ENCODE data around the gene BAIAP2L2.

The BAIAP2L2 gene

DNA sequence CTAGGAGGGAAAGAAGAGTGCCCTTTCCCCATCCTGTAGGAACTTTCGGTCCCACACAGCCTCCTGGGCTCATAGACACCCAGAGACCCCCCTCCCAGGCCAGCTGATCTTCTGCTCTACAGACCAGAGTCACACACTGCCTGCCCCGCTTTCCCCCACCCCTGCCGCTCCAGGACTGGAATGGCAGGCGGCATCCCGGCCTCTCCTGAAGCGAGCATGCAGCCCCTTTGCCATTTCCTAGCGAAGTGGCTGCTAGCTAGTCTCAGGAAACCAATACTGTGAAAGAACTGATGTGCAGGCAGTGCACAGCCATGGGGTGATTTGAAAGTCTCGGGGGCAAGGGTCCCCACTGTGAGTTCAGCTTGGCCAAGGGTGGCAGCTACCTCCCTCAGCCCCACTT lies 44.9 kb downstream of the BAIAP2L2 start:
- DNase-seq (ENCODE audit: extremely low read depth, low read depth), result no peak
- TF ChIP-seq, protein P1, sequence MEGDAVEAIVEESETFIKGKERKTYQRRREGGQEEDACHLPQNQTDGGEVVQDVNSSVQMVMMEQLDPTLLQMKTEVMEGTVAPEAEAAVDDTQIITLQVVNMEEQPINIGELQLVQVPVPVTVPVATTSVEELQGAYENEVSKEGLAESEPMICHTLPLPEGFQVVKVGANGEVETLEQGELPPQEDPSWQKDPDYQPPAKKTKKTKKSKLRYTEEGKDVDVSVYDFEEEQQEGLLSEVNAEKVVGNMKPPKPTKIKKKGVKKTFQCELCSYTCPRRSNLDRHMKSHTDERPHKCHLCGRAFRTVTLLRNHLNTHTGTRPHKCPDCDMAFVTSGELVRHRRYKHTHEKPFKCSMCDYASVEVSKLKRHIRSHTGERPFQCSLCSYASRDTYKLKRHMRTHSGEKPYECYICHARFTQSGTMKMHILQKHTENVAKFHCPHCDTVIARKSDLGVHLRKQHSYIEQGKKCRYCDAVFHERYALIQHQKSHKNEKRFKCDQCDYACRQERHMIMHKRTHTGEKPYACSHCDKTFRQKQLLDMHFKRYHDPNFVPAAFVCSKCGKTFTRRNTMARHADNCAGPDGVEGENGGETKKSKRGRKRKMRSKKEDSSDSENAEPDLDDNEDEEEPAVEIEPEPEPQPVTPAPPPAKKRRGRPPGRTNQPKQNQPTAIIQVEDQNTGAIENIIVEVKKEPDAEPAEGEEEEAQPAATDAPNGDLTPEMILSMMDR (IDR thresholded peaks at IDR 0.05; ENCODE audit: low read depth, low read length, missing control alignments), result no peak

DNA sequence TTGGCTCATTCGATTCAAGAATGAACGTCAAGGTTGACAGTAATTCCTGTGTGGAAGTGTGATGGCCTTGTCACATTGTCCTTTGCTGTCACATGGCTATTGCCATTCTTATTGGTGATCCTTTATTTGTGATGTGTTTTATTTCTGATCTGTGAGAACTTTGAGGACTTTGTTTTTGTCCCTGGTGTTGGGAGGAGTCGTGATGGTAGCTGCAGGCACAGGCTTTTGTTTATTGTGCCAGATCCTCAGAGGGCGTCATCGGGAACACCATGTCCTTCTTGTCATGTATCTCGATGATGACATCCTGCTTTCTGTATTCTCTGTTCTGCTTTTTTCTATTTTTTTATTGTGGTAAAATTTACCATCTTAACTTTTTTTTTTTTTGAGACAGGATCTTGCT lies 47.7 kb downstream of the BAIAP2L2 start:
- TF ChIP-seq, protein P1 (IDR thresholded peaks at IDR 0.05; ENCODE audit: low read depth, low read length, missing control alignments), result no peak
- DNase-seq (ENCODE audit: extremely low read depth, low read depth), result no peak
- no peak overlapping the region for H3K4me3 ChIP-seq (replicated peaks; ENCODE audit: low read depth, low read length)

More for the DNA sequence above, 44.9 kb downstream of the BAIAP2L2 start:
- no peak overlapping the region for H3K4me3 ChIP-seq (replicated peaks; ENCODE audit: low read depth, low read length)

DNA sequence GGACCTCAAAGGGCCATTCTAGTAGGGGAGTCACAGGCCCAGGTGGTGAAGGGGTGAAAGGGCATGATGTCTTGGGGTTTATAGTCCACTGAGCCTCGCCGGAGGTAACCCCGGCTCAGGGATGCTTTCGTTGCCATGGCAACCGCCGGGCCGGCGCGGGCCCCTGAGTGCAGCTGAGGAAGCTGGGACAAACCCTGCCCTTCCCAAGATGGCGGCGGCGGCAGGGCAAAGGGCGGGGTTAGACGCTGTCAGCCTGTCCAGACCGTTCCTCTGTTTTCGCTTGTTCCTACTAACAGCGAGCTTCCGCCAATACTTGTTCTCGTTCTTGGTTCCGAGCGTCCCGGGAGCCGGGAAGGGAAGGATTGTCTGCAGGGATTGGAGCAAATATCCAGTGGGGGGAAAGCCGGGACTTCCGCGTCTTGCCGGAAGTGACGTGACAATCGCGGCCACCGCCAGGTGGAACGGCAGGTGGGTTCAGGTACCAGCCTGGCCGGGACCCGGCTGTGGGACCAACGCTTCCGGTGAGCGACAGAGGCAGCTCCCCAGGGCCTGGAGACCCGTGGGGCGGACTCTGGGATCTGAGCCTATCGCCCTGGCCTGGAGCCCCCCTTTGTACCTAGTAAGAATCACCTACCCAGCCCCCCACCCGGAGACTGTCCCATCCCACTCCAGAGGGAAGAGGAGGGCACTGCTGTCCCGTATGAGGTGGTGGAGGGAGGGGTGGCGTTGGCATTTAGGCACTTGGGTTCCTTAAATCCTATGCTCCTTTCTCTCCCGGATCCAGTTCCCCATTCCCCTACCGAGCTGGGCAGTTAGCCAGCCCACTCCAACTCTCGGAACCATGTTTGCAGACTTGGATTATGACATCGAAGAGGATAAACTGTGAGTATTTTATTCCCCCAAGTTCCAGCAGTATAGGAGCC lies 53.3 kb downstream of the BAIAP2L2 start, which contains the start of gene PICK1:
Gene PICK1 (plus strand): TSS at position 436 of the 923 bp plus-strand sequence. CDS start 406 bp downstream, at position 842.
- DNase-seq (ENCODE audit: extremely low read depth, low read depth), result peak; percentile 54
- H3K4me3 ChIP-seq (replicated peaks; ENCODE audit: low read depth, low read length), result peak within 1 kb of the TSS; percentile 46
- TF ChIP-seq, protein P1 (IDR thresholded peaks at IDR 0.05; ENCODE audit: low read depth, low read length, missing control alignments), result no peak

DNA sequence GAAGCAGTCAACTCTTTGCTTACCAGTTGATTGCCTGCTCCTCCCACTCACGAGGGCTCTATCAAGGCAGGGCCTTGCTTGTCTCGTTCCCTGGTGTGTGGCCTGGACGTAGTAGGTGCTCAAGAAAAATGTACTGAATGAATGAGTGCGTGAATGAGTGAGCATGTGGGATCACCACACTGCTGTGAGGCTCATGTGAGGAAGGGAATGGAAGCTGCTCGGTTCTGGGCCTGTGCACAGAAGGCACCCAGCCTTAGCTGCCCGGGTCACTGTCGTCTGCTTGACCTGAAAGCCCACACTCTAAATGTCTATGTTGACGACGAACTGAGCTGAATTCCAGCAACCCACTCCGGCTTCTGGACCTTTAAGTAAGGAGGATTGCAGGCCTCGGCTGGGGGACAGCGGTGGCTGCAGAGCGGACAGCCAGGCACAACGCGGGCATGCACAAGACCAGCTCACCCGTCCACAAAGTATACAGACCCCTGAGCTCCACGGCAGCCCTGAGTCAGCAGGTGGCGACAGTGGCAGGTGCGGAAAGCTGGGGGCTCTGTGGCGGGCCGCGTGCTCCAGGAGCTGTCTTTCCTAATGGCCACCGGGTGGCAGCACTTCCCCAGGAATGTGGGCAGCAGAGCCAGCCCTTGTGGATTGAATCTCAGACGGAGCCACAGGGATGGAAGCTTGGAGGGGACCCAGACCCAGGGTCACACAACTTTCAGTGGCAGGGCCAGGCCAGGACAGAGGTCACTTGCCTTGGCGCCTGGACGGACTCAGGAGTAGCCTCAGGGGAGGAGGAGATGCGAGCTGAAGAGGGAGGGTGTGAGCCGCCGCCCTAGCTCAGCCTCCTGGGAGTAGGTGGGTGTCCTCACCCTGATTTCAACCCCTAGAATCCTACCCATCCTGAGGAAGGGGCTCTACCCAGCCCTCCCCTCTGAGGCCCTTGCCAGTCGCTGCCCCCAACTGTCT lies 58.3 kb downstream of the BAIAP2L2 start:
- DNase-seq (ENCODE audit: extremely low read depth, low read depth), result peak; percentile 35
- no peak overlapping the region for H3K4me3 ChIP-seq (replicated peaks; ENCODE audit: low read depth, low read length)
- TF ChIP-seq, protein P1 (IDR thresholded peaks at IDR 0.05; ENCODE audit: low read depth, low read length, missing control alignments), result peak; percentile 80

DNA sequence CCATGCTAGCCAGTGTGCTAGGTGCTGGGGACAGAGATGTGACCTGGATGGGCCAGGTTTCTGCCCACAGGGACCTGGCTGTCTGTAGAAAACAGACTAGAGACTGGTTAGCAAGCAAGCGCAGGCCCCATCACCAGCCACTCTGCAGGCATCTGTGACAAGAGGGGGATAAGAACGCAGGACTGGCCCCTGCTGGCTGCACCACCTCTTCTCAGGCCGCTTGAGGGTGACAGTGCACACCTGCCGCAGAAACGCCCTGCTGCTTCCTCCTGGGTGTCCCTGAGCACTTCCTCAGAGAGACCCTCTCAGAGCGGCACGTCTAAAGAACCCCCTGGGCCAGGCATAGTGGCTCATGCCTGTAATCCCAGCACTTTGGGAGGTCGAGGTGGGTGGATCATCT lies 59.2 kb downstream of the BAIAP2L2 start:
- DNase-seq (ENCODE audit: extremely low read depth, low read depth), result no peak
- TF ChIP-seq, protein P1 (IDR thresholded peaks at IDR 0.05; ENCODE audit: low read depth, low read length, missing control alignments), result no peak
- no peak overlapping the region for H3K4me3 ChIP-seq (replicated peaks; ENCODE audit: low read depth, low read length)

DNA sequence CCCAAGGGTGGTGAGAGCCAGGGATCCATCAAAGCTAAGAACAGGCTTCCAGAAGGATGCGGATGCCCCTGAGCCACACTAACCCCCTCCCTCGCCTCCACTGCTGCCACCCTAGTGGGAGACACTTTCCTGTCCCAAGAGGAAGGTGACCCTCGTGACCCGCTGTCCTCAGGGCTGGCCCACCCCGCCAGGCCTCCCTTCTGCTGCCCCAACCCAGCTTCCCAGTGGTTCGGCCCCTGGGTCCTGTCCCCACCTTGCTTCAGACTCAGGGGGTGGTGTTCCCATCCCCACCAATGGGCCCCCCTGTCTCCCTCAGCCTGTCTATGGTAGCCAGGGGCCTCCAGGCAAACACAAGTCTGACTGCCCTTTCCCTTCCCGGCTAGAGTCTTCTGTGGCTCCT lies 59.8 kb downstream of the BAIAP2L2 start:
- DNase-seq (ENCODE audit: extremely low read depth, low read depth), result no peak
- H3K4me3 ChIP-seq (replicated peaks; ENCODE audit: low read depth, low read length), result no peak overlapping the region
- TF ChIP-seq, protein P1 (IDR thresholded peaks at IDR 0.05; ENCODE audit: low read depth, low read length, missing control alignments), result no peak

All from HFF-Myc (cell line).